Thoracic aorta (tissue), 2 donors: ENCODE data around the gene SRCIN1. TPM values are rescaled to one million over a fixed set of nuclear protein-coding genes. Genes with fewer than 3 reads are reported as not detected.
"Not testable (repeated sequence)": the region's sequence is repeated elsewhere in the genome, so short reads cannot be mapped to it uniquely, and the experiment has no call there.

Source experiments
- ATAC-seq: fragments of 150-250 bp; one replicate; pipeline ENCODE4 v1.8.0; 2017; ENCODE audit warnings: low read depth; ENCODE audit not compliant: insufficient number of reproducible peaks, low FRiP score
- DNase-seq: peaks from one replicate; pipeline ENCODE4 v3.0.0-alpha.2; 2020; ENCODE audit warnings: low spot score
- H3K27ac ChIP-seq, 2 donors: fragments of 200-600 bp; sonication (generic); 1 replicate in 1 of 2; 2 replicates in 1 of 2; pipeline ENCODE4 v1.5.1; 2016; ENCODE audit warnings: mild to moderate bottlenecking in 2 of 2, moderate library complexity in 2 of 2
- H3K27me3 ChIP-seq: fragments of 200-600 bp; sonication (generic); replicated peaks from 2 replicates; pipeline ENCODE4 v1.6.0; 2016; ENCODE audit warnings: mild to moderate bottlenecking; ENCODE audit not compliant: insufficient read depth
- H3K36me3 ChIP-seq: fragments of 200-600 bp; sonication (generic); one replicate; pipeline ENCODE4 v1.5.1; 2016
- H3K4me1 ChIP-seq, 2 donors: fragments of 200-600 bp; sonication (generic); 1 replicate in 1 of 2; 2 replicates in 1 of 2; pipeline versions ENCODE4 v1.5.1 to v1.6.0; 2016; ENCODE audit warnings: low read depth in 2 of 2, mild to moderate bottlenecking in 1 of 2; ENCODE audit not compliant: control insufficient read depth in 1 of 2
- H3K4me3 ChIP-seq: fragments of 200-600 bp; sonication (generic); 2 replicates; pipeline ENCODE4 v1.5.1; 2016; ENCODE audit warnings: mild to moderate bottlenecking
- H3K9me3 ChIP-seq: fragments of 200-600 bp; sonication (generic); 2 replicates; pipeline ENCODE4 v1.5.1; 2016
- total RNA-seq, 2 donors: library from RNA; depleted of rRNA; stranded (reverse); fragments of >200 nt; gene quantifications; one replicate each; pipeline versions ENCODE4 v1.1.0 to v1.2.3, GENCODE V29; 2016
- TF ChIP-seq, protein P1 (sequence below): fragments of 200-600 bp; sonication (generic); IDR thresholded peaks from one replicate; pipeline ENCODE4 v1.5.1; 2019; ENCODE audit warnings: antibody characterized with exemption

Gene SRCIN1
- total RNA-seq, 2 donors from 2014 or later, result not detected

GRCh38 chr17:38485146-38485468 lies 120.6 kb downstream of the SRCIN1 start:
- H3K4me1 ChIP-seq, result peaks cover 13 to 30% of the 10 kb centered on the region in 2 donors
- peak overlapping the region; percentile 62 to 77 for H3K27ac ChIP-seq
- TF ChIP-seq, protein P1, sequence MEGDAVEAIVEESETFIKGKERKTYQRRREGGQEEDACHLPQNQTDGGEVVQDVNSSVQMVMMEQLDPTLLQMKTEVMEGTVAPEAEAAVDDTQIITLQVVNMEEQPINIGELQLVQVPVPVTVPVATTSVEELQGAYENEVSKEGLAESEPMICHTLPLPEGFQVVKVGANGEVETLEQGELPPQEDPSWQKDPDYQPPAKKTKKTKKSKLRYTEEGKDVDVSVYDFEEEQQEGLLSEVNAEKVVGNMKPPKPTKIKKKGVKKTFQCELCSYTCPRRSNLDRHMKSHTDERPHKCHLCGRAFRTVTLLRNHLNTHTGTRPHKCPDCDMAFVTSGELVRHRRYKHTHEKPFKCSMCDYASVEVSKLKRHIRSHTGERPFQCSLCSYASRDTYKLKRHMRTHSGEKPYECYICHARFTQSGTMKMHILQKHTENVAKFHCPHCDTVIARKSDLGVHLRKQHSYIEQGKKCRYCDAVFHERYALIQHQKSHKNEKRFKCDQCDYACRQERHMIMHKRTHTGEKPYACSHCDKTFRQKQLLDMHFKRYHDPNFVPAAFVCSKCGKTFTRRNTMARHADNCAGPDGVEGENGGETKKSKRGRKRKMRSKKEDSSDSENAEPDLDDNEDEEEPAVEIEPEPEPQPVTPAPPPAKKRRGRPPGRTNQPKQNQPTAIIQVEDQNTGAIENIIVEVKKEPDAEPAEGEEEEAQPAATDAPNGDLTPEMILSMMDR, result no peak
- H3K36me3 ChIP-seq, result peaks cover 11% of the 10 kb centered on the region
- no peaks in the 10 kb centered on the region for H3K27me3 ChIP-seq
- no peak for ATAC-seq
- no peaks in the 10 kb centered on the region for H3K9me3 ChIP-seq
- DNase-seq, result no peak
- no peak overlapping the region for H3K4me3 ChIP-seq

DNA sequence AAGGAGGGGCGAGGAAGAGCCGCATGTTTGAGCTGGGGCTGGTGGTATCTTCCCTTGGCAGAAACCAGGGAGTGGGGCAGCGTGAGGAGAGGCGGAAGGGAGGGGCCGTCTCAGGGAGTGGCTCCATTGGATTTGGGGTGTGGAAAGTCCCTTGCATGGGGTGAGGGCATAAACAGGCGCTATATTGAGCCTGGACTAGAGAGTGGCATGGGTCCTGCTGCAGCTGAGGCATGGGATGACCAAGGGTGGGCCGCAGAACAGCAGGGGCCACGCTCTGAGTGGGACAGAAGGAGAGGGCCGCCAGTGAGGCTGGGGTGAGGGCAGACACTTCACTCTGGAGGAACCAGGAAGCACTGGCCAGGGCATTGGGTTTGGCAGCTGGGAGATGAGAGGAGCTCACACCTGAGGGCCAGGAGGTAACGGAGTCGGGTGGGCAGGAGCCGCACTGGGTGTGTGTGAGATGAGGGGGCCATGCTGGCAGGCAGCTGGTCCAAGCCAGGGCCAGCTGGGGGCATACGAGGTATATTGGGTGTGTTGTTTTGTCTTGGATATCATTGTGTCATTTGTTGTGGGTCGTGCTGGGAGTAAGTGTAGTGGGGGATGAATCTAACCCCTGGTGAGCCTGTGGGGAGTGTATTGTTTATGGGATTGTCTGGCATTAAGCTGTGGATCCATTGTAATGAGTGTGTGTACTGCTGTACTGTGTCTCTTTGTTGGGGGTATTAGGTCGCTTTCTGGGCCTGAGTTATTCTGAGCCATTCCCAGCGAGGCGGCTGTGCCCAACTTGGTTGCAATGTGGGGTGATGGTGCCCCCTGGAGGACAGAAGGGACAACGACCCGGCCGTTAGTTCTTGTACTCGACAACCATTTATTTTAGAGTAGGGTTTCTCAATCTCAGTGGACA lies 121.3 kb downstream of the SRCIN1 start:
- peak overlapping the region; percentile 62 to 77 for H3K27ac ChIP-seq
- not testable (repeated sequence) for H3K4me3 ChIP-seq, DNase-seq, H3K36me3 ChIP-seq, H3K27me3 ChIP-seq, H3K9me3 ChIP-seq
- peak; percentile 65 for ATAC-seq
- H3K4me1 ChIP-seq, result peaks cover 13 to 30% of the 10 kb centered on the region in 2 donors
- TF ChIP-seq, protein P1, result peak; percentile 88

DNA sequence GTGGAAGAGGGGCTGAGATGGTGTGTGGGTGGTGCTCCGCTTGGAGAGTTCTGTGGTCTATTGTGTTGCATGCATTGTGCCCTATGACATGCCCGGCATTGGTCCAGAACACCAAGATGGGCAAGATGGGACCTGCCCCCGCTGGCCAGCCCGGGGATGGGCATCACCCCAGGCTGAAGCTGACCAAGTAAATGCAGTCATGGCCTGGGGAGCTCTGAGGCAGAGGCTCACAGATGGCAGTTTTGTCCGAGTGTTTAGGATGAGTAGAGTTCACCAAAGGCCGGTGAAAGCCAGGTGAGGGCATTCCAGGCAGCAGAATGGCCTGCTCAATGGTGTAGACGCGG lies 123.1 kb downstream of the SRCIN1 start:
- not testable (repeated sequence) for H3K9me3 ChIP-seq, H3K4me3 ChIP-seq, DNase-seq, H3K27me3 ChIP-seq, ATAC-seq
- Histone ChIP-seq H3K4me1 (peaks cover 13 to 30% of the 10 kb centered on the region in 2 donors), H3K27ac (peak overlapping the region in 1 of 2 donors; percentile 26), H3K36me3 (peaks cover 20% of the 10 kb centered on the region)

DNA sequence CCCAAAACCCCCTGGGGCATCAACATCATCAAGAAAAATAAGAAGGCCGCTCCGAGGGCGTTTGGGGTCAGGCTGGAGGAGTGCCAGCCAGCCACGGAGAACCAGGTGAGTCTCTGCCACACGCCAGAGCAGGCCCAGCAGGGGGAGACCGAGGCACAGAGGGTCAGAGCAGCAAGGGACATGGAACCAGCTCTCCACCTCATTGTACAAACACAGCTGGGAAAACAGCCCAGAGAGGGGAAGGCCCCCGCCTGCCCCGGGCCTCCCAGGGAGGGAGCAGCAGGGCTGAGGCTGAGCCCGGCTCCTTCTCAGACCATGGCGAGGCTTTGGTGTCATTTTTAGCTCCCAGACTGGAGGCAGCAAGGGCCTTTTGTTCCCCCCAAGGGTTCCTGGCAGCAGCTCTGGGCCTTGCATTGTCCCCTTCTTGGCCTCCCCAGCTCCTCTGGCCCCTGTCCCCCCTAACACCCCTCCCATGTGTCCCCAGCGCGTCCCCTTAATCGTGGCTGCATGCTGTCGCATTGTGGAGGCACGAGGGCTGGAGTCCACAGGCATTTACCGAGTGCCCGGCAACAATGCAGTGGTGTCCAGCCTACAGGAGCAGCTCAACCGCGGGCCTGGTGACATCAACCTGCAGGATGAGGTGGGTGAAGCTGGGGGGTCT lies 123.6 kb downstream of the SRCIN1 start:
- not testable (repeated sequence) for ATAC-seq, H3K27me3 ChIP-seq, H3K9me3 ChIP-seq, H3K4me3 ChIP-seq, DNase-seq
- peaks cover 13 to 26% of the 10 kb centered on the region in 2 donors for H3K4me1 ChIP-seq
- peak overlapping the region in 1 of 2 donors; percentile 26 for H3K27ac ChIP-seq
- H3K36me3 ChIP-seq, result peaks cover 23% of the 10 kb centered on the region

Other genes with a start within 250 kb of the SRCIN1 start
- 10 to 100 TPM; 87.1 to 89.2 TPM for gene ARHGAP23, start 177.5 kb downstream of the SRCIN1 start, total RNA-seq
- 1 to 10 TPM in 1 of 2 donors, under 1 TPM in 1; 0.54 to 3.3 TPM for gene EPOP, start 69.0 kb upstream of the SRCIN1 start, total RNA-seq
- 100 to 1,000 TPM; 113 to 201 TPM for gene MLLT6, start 99.3 kb upstream of the SRCIN1 start, total RNA-seq
- 1 to 10 TPM; 9.3 to 9.6 TPM for gene CISD3, start 124.4 kb upstream of the SRCIN1 start, total RNA-seq
- gene PCGF2, start 142.4 kb upstream of the SRCIN1 start, total RNA-seq, result 10 to 100 TPM; 14.1 to 28.4 TPM
- 100 to 1,000 TPM; 108 to 124 TPM for gene PSMB3, start 146.8 kb upstream of the SRCIN1 start, total RNA-seq
- 10 to 100 TPM; 56.9 to 82.0 TPM for gene PIP4K2B, start 193.6 kb upstream of the SRCIN1 start, total RNA-seq
- gene CWC25, start 219.4 kb upstream of the SRCIN1 start, total RNA-seq, result 10 to 100 TPM; 28.0 to 29.1 TPM
- gene RPL23, start 247.8 kb upstream of the SRCIN1 start, total RNA-seq, result 100 to 1,000 TPM; 870 to 981 TPM